A673 (cell line): ENCODE measurements around the gene PLXND1. TPM values are rescaled to one million over a fixed set of nuclear protein-coding genes. Genes with fewer than 3 reads are reported as not detected.

Experiments
- BruUV-seq: library from RNA; stranded (reverse); fragments of 400-500 nt; replicated peaks from 2 replicates; lab custom pipeline; 2021; lab: Mats Ljungman, UMichigan
- CTCF ChIA-PET: fragments of 300-600 bp; sonication (Branson Sonifier 250); formaldehyde crosslinking; loops from one replicate; lab custom pipeline; 2022; ENCODE audit warnings: antibody characterized with exemption; lab: Charles Lee
- POLR2A ChIA-PET: fragments of 300-600 bp; sonication (Branson Sonifier 250); formaldehyde crosslinking; loops from one replicate; lab custom pipeline; 2022; ENCODE audit warnings: antibody characterized with exemption; ENCODE audit not compliant: low non-redundant PET; lab: Charles Lee
- DNase-seq: peaks from one replicate; pipeline ENCODE4 v3.0.0-alpha.2; 2015; ENCODE audit warnings: low spot score
- H3K27ac ChIP-seq: fragments of 200-600 bp; sonication (generic); 2 replicates; pipeline ENCODE4 v1.5.1; 2016; ENCODE audit warnings: mixed run types, low read depth, mild to moderate bottlenecking, mixed read lengths, antibody characterized with exemption, low read length; ENCODE audit not compliant: poor library complexity, severe bottlenecking
- H3K27me3 ChIP-seq: fragments of 200-600 bp; sonication (generic); replicated peaks from 2 replicates; pipeline ENCODE4 v1.6.1; 2017; ENCODE audit warnings: mixed run types, low read depth, mild to moderate bottlenecking, mixed read lengths, antibody characterized with exemption, low read length; ENCODE audit not compliant: insufficient read depth, poor library complexity
- H3K36me3 ChIP-seq: fragments of 200-600 bp; sonication (generic); 2 replicates; pipeline ENCODE4 v1.6.1; 2016; ENCODE audit warnings: mixed run types, mild to moderate bottlenecking, mixed read lengths, antibody characterized with exemption, low read length; ENCODE audit not compliant: insufficient read depth, poor library complexity, severe bottlenecking
- H3K4me1 ChIP-seq: fragments of 200-600 bp; sonication (generic); 2 replicates; pipeline ENCODE4 v1.6.1; 2017; ENCODE audit warnings: mixed run types, mild to moderate bottlenecking, mixed read lengths, antibody characterized with exemption, low read length; ENCODE audit not compliant: insufficient read depth, poor library complexity, severe bottlenecking
- H3K4me3 ChIP-seq: fragments of 200-600 bp; sonication (generic); 2 replicates; pipeline ENCODE4 v1.5.1; 2016; ENCODE audit warnings: low read depth, mixed run types, mild to moderate bottlenecking, mixed read lengths, low read length; ENCODE audit not compliant: poor library complexity, severe bottlenecking
- H3K9me3 ChIP-seq: fragments of 200-600 bp; sonication (generic); 2 replicates; pipeline ENCODE4 v1.6.1; 2016; ENCODE audit warnings: mixed run types, low read depth, mild to moderate bottlenecking, mixed read lengths, antibody characterized with exemption, low read length; ENCODE audit not compliant: poor library complexity, severe bottlenecking
- EZH2 ChIP-seq: fragments of 200-600 bp; sonication (generic); IDR thresholded peaks from 2 replicates; pipeline ENCODE4 v1.6.1; 2017; ENCODE audit warnings: borderline replicate concordance, low read depth, mild to moderate bottlenecking, mixed read lengths, antibody characterized with exemption, low read length; ENCODE audit not compliant: poor library complexity, severe bottlenecking
- intact Hi-C: fragments of 100-400 bp; cut with micrococcal nuclease; formaldehyde crosslinking; loops from one replicate; pipeline ENCODE4 v1.10.0; 2022; ENCODE audit not compliant: unreplicated experiment
- total RNA-seq: library from RNA; stranded (reverse); gene quantifications from 2 replicates; pipeline ENCODE4 v1.2.3, GENCODE V29; 2021
- TF ChIP-seq, protein P1 (sequence below): fragments of 300-800, 200-600 bp; sonication (generic); conservative IDR thresholded peaks from 2 replicates; pipeline ENCODE4 v1.5.1; 2017; ENCODE audit warnings: low read depth, mild to moderate bottlenecking, antibody characterized with exemption, low read length, moderate library complexity, mixed read lengths

The PLXND1 gene
- total RNA-seq, 1 experiment from 2014 or later = 31.5 TPM

DNA sequence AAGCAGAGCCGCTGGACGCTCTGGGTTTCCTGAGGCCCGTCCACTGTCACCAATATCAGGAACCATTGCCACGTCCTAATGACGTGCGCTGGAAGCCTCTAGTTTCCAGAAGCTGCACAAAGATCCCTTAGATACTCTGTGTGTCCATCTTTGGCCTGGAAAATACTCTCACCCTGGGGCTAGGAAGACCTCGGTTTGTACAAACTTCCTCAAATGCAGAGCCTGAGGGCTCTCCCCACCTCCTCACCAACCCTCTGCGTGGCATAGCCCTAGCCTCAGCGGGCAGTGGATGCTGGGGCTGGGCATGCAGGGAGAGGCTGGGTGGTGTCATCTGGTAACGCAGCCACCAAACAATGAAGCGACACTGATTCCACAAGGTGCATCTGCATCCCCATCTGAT is 74.8 kb downstream of the PLXND1 start:
- no peak for DNase-seq
- ChIA-PET POLR2A (no interaction called here), CTCF (no interaction called here)
- no peak overlapping the region for H3K4me3 ChIP-seq
- intact Hi-C loops = no loop called here
- no peaks in the 10 kb centered on the region for H3K4me1 ChIP-seq
- no peaks in the 10 kb centered on the region for H3K36me3 ChIP-seq
- H3K27ac ChIP-seq = no peak overlapping the region
- TF ChIP-seq, protein P1, sequence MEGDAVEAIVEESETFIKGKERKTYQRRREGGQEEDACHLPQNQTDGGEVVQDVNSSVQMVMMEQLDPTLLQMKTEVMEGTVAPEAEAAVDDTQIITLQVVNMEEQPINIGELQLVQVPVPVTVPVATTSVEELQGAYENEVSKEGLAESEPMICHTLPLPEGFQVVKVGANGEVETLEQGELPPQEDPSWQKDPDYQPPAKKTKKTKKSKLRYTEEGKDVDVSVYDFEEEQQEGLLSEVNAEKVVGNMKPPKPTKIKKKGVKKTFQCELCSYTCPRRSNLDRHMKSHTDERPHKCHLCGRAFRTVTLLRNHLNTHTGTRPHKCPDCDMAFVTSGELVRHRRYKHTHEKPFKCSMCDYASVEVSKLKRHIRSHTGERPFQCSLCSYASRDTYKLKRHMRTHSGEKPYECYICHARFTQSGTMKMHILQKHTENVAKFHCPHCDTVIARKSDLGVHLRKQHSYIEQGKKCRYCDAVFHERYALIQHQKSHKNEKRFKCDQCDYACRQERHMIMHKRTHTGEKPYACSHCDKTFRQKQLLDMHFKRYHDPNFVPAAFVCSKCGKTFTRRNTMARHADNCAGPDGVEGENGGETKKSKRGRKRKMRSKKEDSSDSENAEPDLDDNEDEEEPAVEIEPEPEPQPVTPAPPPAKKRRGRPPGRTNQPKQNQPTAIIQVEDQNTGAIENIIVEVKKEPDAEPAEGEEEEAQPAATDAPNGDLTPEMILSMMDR = no peak
- no peak for TF ChIP-seq EZH2
- no peaks in the 10 kb centered on the region for H3K27me3 ChIP-seq
- H3K9me3 ChIP-seq = no peaks in the 10 kb centered on the region
- no TSS peak for BruUV-seq

DNA sequence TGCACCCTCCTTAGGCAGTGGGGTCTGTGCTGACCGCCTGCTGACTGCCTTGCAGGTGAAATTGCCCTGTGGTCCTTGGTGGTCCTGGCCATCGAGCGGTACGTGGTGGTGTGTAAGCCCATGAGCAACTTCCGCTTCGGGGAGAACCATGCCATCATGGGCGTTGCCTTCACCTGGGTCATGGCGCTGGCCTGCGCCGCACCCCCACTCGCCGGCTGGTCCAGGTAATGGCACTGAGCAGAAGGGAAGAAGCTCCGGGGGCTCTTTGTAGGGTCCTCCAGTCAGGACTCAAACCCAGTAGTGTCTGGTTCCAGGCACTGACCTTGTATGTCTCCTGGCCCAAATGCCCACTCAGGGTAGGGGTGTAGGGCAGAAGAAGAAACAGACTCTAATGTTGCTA is 75.7 kb downstream of the PLXND1 start:
- CTCF ChIA-PET = no interaction called here
- POLR2A ChIA-PET = no interaction called here
- no peak overlapping the region for H3K4me3 ChIP-seq
- no peaks in the 10 kb centered on the region for H3K4me1 ChIP-seq
- H3K27ac ChIP-seq = no peak overlapping the region
- no peaks in the 10 kb centered on the region for H3K36me3 ChIP-seq
- H3K9me3 ChIP-seq = no peaks in the 10 kb centered on the region
- BruUV-seq = no TSS peak
- no peak for DNase-seq
- TF ChIP-seq EZH2 = no peak
- TF ChIP-seq, protein P1 = no peak
- intact Hi-C loops = no loop called here
- no peaks in the 10 kb centered on the region for H3K27me3 ChIP-seq

DNA sequence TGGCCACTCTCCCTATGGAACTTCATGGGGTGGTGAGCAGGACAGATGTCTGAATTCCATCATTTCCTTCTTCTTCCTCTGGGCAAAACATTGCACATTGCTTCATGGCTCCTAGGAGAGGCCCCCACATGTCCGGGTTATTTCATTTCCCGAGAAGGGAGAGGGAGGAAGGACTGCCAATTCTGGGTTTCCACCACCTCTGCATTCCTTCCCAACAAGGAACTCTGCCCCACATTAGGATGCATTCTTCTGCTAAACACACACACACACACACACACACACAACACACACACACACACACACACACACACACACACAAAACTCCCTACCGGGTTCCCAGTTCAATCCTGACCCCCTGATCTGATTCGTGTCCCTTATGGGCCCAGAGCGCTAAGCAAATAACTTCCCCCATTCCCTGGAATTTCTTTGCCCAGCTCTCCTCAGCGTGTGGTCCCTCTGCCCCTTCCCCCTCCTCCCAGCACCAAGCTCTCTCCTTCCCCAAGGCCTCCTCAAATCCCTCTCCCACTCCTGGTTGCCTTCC is 76.2 kb downstream of the PLXND1 start:
- no peak overlapping the region for H3K4me3 ChIP-seq
- TF ChIP-seq EZH2 = no peak
- TF ChIP-seq, protein P1 = no peak
- BruUV-seq = no TSS peak
- H3K9me3 ChIP-seq = no peaks in the 10 kb centered on the region
- no peak for DNase-seq
- ChIA-PET POLR2A (no interaction called here), CTCF (no interaction called here)
- no peak overlapping the region for H3K27ac ChIP-seq
- H3K36me3 ChIP-seq = no peaks in the 10 kb centered on the region
- H3K4me1 ChIP-seq = no peaks in the 10 kb centered on the region
- intact Hi-C loops = no loop called here
- H3K27me3 ChIP-seq = no peaks in the 10 kb centered on the region
